Measurements from ENCODE around the gene PTRH1.
A peak's percentile ranks its signal among the peaks of the same experiment; 100 is the strongest.

Gene PTRH1

GRCh38 chr9:127676638-127677037, 38.8 kb downstream of the PTRH1 start:
- H3K4me3 ChIP-seq (ENCODE audit: low read depth, low read length), result no peak overlapping the region
- CTCF ChIA-PET, result no interaction called here
- POLR2A ChIA-PET, result interaction anchor here (0.6 kb wide), 1 partner anchor 368 kb away, joined by 4 read pairs; no protein-coding TSS in a partner anchor
- no peak for DNase-seq (ENCODE audit: low read depth, low spot score)
- no peak for TF ChIP-seq CTCF (IDR thresholded peaks at IDR 0.05; ENCODE audit: insufficient read depth, low read length, missing control alignments)

GRCh38 chr9:127673234-127673633, 42.2 kb downstream of the PTRH1 start:
- ChIA-PET POLR2A (no interaction called here), CTCF (no interaction called here)
- TF ChIP-seq CTCF (IDR thresholded peaks at IDR 0.05; ENCODE audit: insufficient read depth, low read length, missing control alignments), result no peak
- H3K4me3 ChIP-seq (ENCODE audit: low read depth, low read length), result no peak overlapping the region
- no peak for DNase-seq (ENCODE audit: low read depth, low spot score)

- no peak for DNase-seq (ENCODE audit: low read depth, low spot score)
- CTCF ChIA-PET, result interaction anchor here (0.8 to 1.4 kb wide), 2 partner anchors 163 to 202 kb away, joined by 3 to 4 read pairs; no protein-coding TSS in a partner anchor
- TF ChIP-seq CTCF (IDR thresholded peaks at IDR 0.05; ENCODE audit: insufficient read depth, low read length, missing control alignments), result no peak
- POLR2A ChIA-PET, result interaction anchor here (1.8 kb wide), 1 partner anchor 16 kb away, joined by 5 read pairs; no protein-coding TSS in a partner anchor
- no peak overlapping the region for H3K4me3 ChIP-seq (ENCODE audit: low read depth, low read length)
Measured at GRCh38 chr9:127667906-127668305, 47.6 kb downstream of the PTRH1 start.

GRCh38 chr9:127667127-127667844, 48.2 kb downstream of the PTRH1 start:
- H3K4me3 ChIP-seq (ENCODE audit: low read depth, low read length), result no peak overlapping the region
- TF ChIP-seq CTCF (IDR thresholded peaks at IDR 0.05; ENCODE audit: insufficient read depth, low read length, missing control alignments), result no peak
- CTCF ChIA-PET, result interaction anchor here (1.4 kb wide), 1 partner anchor 202 kb away, joined by 4 read pairs; no protein-coding TSS in a partner anchor
- POLR2A ChIA-PET, result interaction anchor here (1.8 kb wide), 1 partner anchor 16 kb away, joined by 5 read pairs; no protein-coding TSS in a partner anchor
- DNase-seq (ENCODE audit: low read depth, low spot score), result no peak

GRCh38 chr9:127664678-127665507, 50.6 kb downstream of the PTRH1 start:
- ChIA-PET POLR2A (interaction anchor here (0.6 to 1.0 kb wide), 2 partner anchors 19 to 25 kb away, joined by 3 read pairs; no protein-coding TSS in a partner anchor), CTCF (interaction anchor here (1.3 to 2.5 kb wide), 6 partner anchors 10 to 205 kb away, joined by 3 to 12 read pairs (median 4); no protein-coding TSS in a partner anchor)
- DNase-seq (ENCODE audit: low read depth, low spot score), result peak; percentile 26
- H3K4me3 ChIP-seq (ENCODE audit: low read depth, low read length), result no peak overlapping the region
- no peak for TF ChIP-seq CTCF (IDR thresholded peaks at IDR 0.05; ENCODE audit: insufficient read depth, low read length, missing control alignments)

GRCh38 chr9:127664324-127664677, 51.2 kb downstream of the PTRH1 start:
- ChIA-PET CTCF (interaction anchor here (1.3 to 2.5 kb wide), 5 partner anchors 9 to 206 kb away, joined by 3 to 12 read pairs (median 5); no protein-coding TSS in a partner anchor), POLR2A (interaction anchor here (1.0 kb wide), 1 partner anchor 19 kb away, joined by 3 read pairs; no protein-coding TSS in a partner anchor)
- no peak overlapping the region for H3K4me3 ChIP-seq (ENCODE audit: low read depth, low read length)
- no peak for TF ChIP-seq CTCF (IDR thresholded peaks at IDR 0.05; ENCODE audit: insufficient read depth, low read length, missing control alignments)
- DNase-seq (ENCODE audit: low read depth, low spot score), result no peak
